K562 (cell line): ENCODE data around the gene FAHD2B.
"Not testable (repeated sequence)": the region's sequence is repeated elsewhere in the genome, so short reads cannot be mapped to it uniquely, and the experiment has no call there.

Source experiments
- KLF10 ChIP-seq: fragments of 250-450 bp; sonication (Bioruptor Pico); IDR thresholded peaks from 2 replicates; pipeline ENCODE4 v1.6.1; 2021; ENCODE audit warnings: matching md5 sums
- RAD21 ChIP-seq, 2 experiments: fragments of 250-450 bp in 1 of 2; fragments of 450-650 bp in 1 of 2; sonication (Bioruptor Pico) in 1 of 2; formaldehyde crosslinking in 1 of 2; IDR thresholded peaks in 1 of 2; conservative IDR thresholded peaks in 1 of 2; 2 replicates each; pipeline versions ENCODE4 v1.4.0 to v1.8.0; 2020 to 2022; ENCODE audit warnings: mild to moderate bottlenecking in 2 of 2, moderate library complexity in 1 of 2
- TCF7L2 ChIP-seq: fragments of 150-350 bp; IDR thresholded peaks from 2 replicates; pipeline ENCODE4 v1.6.1; 2016; ENCODE audit warnings: low read depth, mild to moderate bottlenecking, low read length, moderate library complexity

GRCh38 chr2:97098786-97099372 is 4.2 kb upstream of the FAHD2B start:
- not testable (repeated sequence) for TF ChIP-seq TCF7L2; RAD21 (CRISPR knock-in tag; conservative IDR thresholded peaks at IDR 0.05 in 1 of 2, IDR thresholded peaks at IDR 0.05 in 1 of 2); KLF10 (CRISPR knock-in tag)
